GM21529 (cell line): ENCODE measurements around the gene SUPT7L.
"Not testable (repeated sequence)": the region's sequence is repeated elsewhere in the genome, so short reads cannot be mapped to it uniquely, and the experiment has no call there.

Experiments
- ATAC-seq: cut with Tn5 transposase; IDR thresholded peaks from one replicate; pipeline ENCODE4 v1.9.1; 2021; ENCODE audit not compliant: unreplicated experiment

SUPT7L gene

DNA sequence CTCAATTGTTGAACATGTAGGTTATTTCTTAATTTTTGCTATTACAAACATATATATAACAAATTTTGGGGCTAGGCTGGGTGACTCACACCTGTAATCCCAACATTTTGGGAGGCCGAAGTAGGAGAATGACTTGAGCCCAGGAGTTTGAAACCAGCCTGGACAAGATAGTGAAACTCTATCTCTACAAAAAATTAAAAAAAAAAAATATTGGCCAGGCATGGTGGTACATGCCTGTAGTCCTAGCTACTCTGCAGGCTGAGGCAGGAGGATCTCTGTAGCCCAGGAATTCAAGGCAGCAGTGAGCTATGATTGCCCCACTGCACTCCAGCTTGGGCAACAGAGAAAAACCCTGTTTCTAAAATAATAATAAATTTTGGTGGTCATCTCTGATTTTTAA lies 23.8 kb upstream of the SUPT7L start:
- ATAC-seq, result no peak

DNA sequence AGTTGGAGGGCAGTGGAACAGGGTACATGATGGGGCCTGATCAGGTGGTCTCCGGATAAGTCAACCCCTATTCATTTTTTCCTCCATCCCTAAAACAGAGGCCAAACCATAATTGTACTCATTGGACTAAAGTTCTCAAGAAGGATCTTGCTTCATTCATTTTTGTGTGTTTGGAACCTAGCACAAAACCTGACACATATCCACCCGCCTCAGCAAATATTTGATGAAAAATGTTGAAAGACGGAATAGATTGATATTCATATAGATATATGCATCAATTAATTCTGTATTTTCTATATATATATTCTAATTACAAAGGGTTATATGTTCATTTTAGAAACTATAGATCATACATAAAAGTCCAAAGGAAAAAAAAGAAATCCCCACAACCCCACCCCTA lies 22.2 kb upstream of the SUPT7L start:
- no peak for ATAC-seq

DNA sequence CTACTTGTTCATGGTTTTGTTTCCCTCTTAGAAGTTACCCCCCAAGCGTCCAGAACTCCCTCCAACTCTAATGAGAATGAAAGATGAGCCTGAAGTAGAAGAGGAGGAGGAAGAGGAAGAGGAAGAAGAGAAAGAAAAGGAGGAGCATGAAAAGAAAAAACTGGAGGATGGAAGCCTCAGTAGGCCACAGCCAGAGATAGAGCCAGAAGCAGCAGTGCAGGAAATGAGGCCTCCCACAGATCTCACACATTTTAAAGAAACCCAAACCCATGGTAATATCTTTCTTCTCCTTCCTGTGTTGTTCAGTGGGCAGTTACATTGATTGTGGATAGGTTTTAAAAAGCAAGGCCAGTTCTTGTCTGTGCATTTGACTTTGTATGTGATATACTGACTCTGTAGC lies 21.6 kb upstream of the SUPT7L start:
- ATAC-seq, result not testable (repeated sequence)

DNA sequence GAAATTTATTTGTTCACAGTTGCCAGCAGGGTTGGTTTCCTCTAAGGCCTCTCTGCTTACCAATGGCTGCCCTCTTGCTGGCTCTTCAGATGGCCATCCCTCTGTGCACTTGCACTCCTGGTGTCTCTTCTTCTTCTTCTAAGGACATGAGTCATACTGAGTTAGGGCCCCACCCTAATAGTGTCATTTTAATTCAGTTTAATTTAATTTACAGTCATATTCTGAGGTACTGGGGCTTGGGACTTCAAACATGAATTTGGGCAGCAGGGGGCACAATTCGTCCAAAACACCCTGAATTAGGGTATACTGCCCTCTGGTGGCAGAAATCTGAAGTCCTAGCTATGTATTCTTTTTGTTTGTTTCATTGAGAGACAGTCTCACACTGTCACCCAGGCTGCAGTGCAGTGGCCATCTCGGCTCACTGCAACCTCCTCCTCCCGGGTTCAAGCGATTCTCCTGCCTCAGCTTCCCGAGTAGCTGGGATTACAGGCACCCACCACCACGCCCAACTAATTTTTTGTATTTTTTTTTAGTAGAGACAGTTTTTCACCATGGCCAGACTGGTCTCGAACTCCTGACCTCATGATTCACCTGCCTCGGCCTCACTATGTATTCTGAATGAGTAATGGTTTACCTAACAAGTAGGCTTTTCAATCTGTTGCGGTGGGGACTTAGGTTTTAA lies 20.1 kb upstream of the SUPT7L start:
- ATAC-seq, result peak; percentile 80

DNA sequence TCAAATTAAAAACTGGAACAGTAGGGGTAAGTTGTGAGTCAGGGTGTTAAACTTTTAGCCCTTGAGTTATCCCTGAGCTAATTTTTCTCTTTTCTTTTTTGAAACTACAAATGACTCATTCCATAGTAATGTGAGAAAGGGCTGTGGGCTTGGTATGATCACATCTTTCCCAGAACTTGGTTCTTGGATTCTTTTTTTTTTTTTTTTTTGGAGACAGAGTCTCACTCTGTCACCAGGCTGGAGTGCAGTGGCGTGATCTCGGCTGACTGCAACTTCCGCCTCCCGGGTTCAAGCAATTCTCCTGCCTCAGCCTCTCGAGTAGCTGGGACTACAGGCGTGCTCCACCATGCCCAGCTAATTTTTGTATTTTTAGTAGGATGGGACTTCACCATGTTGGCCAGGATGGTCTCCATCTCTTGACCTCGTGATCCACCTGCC lies 18.9 kb upstream of the SUPT7L start:
- ATAC-seq, result not testable (repeated sequence)

DNA sequence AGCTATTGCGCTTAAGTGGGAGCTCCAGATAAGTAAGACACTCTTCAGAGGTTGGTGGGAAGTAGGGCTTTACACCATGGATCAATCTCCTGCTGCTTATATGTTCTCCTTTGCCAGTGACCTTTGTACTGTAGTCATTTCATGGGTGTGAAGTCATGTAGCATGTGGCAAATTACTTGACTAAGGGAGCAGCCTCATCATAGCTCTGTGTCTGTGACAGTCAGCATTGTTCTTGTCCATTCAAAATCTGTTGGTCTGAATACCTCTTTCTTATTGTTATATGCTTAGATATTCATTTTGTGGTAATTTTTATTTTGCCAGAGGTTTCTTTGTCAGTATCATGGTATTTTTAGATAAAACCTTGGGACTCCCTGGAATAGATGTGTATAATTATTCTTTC lies 18.4 kb upstream of the SUPT7L start:
- no peak for ATAC-seq

DNA sequence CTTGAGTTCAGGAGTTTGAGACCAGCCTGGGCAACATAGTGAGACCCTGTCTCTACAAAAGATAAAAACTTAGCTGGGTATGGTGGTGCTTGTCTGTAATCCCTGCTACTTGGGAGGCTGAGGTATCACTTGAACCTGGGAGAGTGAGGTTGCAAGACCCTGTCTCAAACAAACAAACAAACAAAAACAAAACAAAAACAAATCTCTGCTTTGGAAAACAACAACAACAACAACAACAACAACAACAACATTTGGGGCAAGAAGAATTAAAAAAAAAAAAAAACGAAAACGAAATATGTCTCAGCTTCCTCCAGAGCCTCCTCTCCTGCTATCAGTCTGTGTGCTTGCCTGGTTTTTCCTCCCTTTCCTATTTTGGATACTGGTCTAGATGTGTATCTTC lies 17.2 kb upstream of the SUPT7L start:
- ATAC-seq, result no peak

DNA sequence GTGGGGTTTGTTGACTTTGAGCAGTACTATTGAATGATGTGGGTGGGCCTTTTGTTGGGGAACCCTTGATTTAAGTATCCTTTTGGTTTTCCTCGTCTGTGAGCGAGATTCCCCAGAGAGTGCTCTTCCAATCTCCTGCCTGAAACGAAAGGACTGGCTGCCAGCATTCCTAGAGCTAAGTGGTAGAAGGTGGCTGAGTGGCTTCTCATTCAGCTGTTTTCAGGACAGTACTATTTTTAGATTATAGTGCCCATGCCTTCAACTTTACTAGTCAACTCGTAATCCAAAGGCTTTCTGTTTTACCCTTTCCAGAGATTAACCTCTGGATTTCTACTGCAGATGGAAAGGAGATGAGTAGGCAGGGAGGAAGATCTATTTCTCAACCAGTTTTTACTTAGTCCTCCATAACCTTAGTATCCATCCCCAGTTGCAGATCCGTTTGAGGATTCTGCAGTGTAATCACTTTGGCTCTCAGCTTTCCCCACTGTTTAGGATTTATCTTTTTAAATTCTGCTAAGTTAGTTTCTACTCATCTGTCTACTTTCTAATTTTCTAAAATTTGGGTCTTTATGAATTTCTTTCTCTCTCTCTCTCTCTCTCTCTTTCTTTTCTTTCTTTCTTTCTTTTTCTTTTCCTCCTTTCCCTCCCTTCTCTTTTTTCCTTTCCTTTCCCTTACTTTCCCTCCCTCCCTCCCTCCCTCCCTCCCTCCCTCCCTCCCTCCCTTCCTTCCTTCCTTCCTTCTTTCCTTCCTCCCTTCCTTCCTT lies 9.5 kb upstream of the SUPT7L start:
- ATAC-seq, result no peak

DNA sequence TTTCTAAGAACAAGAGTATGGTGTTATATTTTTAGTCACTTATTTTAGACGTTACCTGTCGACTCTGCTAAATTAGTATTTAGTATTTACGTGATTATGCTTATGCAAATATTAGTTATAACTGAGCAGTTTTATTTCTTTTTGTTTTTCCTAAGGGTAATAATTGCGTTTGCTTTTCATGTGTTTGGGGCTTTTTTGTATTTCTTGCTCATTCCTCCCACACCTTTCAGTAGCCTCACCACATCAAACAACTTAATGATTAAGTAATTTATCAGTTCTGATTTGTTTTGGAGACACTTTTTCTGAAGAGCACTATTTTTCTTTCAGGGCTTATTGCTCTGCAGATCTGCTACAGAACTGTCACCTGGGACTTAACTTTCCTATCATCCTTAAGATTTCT lies 7.8 kb upstream of the SUPT7L start:
- no peak for ATAC-seq

DNA sequence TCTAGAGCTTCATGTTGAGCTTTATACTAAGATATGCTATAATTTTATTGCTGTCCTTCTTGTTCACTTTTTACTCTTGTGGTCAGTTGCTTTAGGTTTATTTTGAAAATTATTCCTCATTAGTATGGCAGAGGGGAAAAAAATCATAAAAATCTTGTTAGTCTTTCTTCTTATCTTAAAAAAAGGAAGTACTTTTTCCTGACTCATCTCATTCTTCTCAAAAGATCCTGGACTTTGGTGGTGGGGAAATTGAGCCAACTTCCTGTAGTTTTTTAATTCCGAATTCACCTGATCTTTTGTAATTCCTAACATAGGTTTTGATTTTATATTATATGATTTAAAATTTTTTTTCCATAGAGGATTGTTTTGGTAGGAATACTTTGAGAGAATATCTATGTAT lies 4.0 kb upstream of the SUPT7L start:
- ATAC-seq, result no peak

DNA sequence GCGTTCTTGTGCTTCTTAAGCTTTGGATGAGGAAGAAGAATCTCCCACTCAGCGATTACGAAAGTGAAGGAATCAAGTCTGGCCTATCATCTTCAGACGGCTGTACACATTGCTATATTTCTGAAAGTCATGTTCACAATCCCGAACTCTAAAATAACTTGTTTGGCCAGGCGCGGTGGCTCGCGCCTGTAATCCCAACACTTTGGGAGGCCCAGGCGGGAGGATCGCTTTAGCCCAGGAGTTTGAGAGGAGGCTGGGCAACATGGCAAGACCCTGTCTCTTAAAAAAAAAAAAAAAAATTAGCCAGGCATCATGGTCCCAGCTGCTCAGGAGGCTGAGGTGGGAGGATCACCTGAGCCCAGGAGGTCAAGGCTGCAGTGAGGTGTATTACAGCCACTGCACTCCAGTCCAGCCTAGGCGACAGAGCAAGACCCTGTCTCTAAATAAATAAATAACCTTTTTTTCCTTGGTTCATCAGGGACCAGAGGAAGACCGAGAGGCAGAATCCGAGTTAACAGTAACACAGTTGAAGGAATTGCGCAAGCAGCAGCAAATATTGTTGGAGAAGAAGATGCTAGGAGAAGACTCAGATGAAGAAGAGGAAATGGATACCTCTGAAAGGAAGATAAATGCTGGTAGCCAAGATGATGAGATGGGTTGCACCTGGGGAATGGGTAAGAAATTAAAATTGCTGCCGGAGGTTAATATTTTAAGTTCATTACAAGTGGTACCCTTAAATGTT lies 1.4 kb upstream of the SUPT7L start:
- ATAC-seq, result no peak

DNA sequence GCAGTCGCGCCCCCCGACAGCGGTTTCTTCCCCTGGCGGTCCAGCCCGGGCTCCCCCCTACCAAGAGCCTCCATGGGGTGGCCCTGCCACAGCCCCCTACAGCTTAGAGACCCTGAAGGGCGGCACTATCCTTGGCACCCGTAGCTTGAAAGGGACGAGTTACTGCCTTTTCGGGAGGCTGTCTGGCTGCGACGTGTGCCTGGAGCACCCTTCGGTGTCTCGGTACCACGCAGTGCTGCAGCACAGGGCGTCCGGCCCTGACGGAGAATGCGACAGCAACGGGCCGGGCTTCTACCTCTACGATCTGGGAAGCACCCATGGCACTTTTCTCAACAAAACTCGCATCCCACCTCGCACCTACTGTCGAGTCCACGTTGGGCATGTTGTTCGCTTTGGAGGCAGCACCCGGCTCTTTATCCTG lies 750 bp upstream of the SUPT7L start:
- ATAC-seq, result peak; percentile 14

DNA sequence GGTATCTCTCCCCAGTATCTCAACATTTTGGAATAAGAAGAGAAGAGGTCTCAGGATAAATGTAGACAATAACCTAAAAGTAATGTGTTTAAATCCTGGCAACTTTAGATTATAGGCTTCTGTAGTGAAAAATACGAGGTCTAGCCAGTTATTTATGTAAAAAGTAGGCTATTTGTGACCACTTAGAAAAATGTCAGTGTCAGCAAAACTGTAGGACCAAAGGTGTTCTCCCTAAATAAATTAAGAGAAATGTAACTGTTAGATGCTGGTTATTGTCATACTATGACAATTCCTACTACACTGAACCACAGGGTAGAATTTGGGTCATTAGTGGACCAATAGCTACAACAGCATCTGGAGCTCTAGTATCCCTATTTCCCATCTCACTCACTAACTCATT lies 2.0 kb downstream of the SUPT7L start:
- no peak for ATAC-seq

DNA sequence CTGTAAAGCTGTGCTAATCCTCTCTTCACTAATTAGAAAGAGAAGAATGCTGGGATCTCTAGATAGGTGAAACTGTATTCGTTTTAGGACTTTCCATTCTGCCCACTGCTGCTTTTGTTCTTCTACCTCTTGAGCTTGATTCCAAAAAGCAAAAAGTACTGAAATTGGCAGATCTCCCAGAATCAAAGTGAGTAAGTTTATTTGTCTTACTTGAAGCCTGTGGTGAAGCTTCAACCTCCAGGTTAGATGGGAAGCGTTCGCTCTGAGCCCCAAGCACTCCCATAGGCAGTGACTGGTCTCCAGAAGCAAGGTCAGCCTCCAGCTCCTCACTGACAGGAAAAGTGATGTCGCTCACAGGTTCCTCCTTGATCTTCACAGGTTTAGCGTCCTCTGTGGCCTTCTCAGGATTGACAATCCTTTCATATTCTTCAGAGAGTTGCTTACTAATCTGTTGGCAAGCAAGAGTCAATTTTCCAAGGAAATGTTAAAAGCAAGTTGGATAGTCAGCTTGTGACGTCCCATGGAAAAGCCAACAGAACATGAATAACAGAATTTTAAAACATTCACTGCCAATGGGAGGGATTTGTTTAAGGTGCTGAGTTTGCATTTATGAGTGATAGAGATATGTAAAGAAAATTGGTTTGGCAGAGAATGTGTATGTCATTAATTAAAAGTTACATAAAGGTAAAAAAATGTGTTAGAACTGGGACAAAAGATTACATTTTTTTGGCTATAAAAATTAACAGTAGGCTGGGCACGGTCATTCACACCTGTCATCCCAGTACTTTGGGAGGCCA lies 8.1 kb downstream of the SUPT7L start:
- ATAC-seq, result no peak

DNA sequence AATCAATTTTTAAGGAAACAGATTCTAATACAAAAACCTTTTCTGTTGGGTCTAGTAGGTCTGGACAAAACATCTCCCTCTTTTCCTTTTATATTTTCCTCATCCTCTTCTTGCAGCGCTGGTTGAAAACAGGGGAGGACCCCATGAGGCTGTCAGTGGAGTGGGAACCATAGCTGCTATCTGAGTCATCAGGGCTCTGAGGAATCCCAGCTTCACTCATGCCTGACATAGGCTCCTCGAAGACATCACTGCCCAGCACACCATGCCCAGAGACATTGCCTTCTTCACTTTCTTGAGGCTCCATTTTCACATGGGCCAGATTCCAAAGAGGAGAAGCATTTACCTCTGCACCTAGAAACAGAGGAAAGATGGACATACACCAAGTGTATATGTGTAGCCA lies 10.0 kb downstream of the SUPT7L start:
- ATAC-seq, result no peak

DNA sequence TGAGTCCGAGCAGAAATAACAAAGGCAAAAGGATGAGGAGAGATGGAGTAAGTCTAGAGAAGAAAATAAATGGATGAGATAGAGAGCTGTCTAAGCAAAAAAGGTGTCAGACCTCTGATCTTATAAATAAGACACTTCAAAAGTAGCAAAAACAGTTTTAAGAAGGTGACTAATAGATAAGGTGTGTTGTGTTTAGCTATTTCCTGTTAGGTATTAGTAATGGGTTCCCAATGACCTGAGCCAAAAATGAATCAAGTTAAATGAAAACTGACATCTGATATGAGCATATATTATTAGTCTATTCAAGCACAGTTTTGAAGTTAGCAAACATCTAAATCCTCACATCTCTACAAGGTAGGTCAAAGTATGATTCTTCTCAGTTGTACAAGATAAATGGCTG lies 10.6 kb downstream of the SUPT7L start:
- ATAC-seq, result no peak

DNA sequence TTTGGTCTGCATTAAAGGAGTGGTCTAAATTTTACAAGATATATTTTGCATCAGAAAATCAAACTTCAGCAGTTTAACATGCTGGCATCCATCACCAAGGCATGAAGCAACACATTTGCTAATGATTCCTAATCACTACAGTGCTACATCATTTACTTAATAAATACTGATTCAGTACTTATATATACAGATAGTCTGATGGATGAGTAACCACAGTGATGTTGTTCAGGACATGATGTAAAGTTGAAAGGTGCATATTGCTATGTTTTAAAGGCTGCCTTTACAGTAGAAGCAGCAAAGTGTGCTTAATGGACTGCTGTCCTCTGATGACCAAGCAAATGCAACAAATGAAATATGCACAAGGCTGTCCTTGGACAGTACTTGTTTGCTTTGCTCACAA lies 11.1 kb downstream of the SUPT7L start:
- no peak for ATAC-seq

DNA sequence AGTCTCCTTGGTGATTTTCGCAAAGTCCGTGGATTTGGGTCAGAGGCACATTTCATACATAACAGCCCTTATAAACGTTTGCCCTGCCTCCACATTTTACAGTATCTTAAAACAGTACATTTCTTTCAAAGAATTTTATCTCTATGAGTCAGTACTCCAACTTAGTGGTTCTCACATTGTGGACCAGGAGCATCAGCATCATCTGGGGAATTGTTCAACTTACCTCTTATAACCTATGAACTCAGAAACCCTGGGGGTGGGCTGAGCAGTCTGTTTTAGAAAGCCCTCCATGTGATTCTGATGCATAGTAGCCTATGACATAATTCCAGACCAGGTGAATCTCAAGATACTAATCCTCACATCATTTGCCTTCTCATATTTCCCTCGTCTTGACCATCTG lies 12.4 kb downstream of the SUPT7L start:
- no peak for ATAC-seq

DNA sequence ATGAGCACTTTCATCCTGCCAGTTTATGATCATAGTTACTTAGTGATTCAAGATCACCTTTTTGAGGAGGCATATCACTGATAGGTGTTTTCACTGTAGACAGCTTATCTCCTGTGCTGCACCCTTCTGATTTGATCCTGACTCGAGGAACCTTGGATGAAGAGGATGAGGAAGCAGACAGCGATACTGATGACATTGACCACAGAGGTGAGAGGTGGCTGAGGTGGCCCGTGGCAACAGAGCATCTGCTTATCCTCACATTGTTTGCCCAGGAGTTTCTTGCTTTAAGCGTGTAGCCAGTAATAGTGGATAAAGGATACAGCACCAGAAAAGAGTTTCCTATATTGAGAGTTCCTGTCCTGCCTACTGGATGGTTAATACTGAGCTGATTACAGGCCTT lies 15.7 kb downstream of the SUPT7L start:
- no peak for ATAC-seq

DNA sequence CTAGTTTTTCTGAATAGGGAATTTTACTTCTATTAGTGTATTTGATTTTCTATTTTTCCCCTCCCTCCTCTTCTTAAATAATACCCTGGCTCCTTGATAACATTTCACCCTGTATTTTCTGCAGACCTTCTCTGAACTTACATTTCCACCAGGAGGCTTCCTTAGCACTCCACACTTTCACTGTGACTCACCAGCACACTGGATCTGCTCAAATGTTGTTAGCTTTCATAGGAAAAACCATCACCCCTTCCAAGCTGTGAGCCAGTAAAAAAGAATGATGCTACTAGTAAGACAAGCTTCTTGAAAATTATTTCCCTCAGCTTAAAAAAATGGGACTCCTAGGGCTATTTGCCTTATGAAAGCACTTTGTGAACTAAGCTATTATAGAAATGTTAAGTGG lies 16.1 kb downstream of the SUPT7L start:
- no peak for ATAC-seq

DNA sequence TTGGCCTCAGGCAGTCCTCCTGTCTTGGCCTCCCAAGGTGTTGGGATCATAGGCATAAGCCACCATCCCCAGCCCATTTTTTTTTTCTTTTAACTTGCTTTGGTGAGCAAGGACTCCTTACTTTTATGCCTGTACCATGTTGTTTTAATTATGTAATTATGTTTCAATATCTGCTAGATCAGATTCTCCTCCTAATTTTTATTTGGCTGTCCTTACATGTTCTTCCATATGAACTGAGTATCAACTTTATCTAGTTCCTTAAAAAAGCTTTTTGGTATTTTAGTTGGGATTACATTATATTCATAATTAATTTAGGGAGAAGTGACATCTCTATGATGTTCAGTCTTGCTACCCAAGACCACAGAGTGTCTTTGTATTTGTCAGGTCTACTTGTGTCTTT lies 18.2 kb downstream of the SUPT7L start:
- no peak for ATAC-seq
